GM19099 (cell line): Measurements from ENCODE around the gene SLC25A19.

Experiments used
- POLR2A ChIP-seq: IDR thresholded peaks from 3 replicates; pipeline ENCODE4 v1.6.1; 2011; ENCODE audit warnings: low read depth; ENCODE audit not compliant: insufficient read length; ENCODE audit errors: extremely low read depth

Gene SLC25A19

GRCh38 chr17:75289115-75289831 is at the start of gene SLC25A19:
Gene SLC25A19 (minus strand): TSS chr17:75289433. CDS start chr17:75286764, 2,669 bp downstream.
- TF ChIP-seq POLR2A = peak; percentile 89

- no peak for TF ChIP-seq POLR2A
These were observed 49.1 kb upstream of the SLC25A19 start for GRCh38 chr17:75338335-75338734.

- TF ChIP-seq POLR2A = no peak
These were observed 46.1 kb upstream of the SLC25A19 start for GRCh38 chr17:75335315-75335714.

GRCh38 chr17:75334723-75335122 is 45.5 kb upstream of the SLC25A19 start:
- no peak for TF ChIP-seq POLR2A

- no peak for TF ChIP-seq POLR2A
These were observed 42.4 kb upstream of the SLC25A19 start for GRCh38 chr17:75331671-75332070.

GRCh38 chr17:75327757-75328156 is 38.5 kb upstream of the SLC25A19 start:
- TF ChIP-seq POLR2A = no peak

- TF ChIP-seq POLR2A = no peak
These were observed 37.1 kb upstream of the SLC25A19 start for GRCh38 chr17:75326226-75326848.

- TF ChIP-seq POLR2A = no peak
These were observed 36.6 kb upstream of the SLC25A19 start for GRCh38 chr17:75325827-75326225.

- TF ChIP-seq POLR2A = no peak
These were observed 36.1 kb upstream of the SLC25A19 start for GRCh38 chr17:75325348-75325747.

- TF ChIP-seq POLR2A = no peak
These were observed 32.3 kb upstream of the SLC25A19 start for GRCh38 chr17:75321506-75321905.

- peak; percentile 38 for TF ChIP-seq POLR2A
These were observed 30.9 kb upstream of the SLC25A19 start for GRCh38 chr17:75319904-75320691.

- TF ChIP-seq POLR2A = no peak
These were observed 29.5 kb upstream of the SLC25A19 start for GRCh38 chr17:75318615-75319222.

GRCh38 chr17:75318211-75318610 is 29.0 kb upstream of the SLC25A19 start:
- TF ChIP-seq POLR2A = no peak

GRCh38 chr17:75317671-75318070 is 28.4 kb upstream of the SLC25A19 start:
- no peak for TF ChIP-seq POLR2A

- TF ChIP-seq POLR2A = no peak
These were observed 27.0 kb upstream of the SLC25A19 start for GRCh38 chr17:75316253-75316652.
